K562 (cell line): Measurements from ENCODE around the gene LRP1-AS. TPM values are rescaled to one million over a fixed set of nuclear protein-coding genes. Genes with fewer than 3 reads are reported as not detected.

Source experiments
- ARID1B ChIP-seq: fragments of 450-650 bp; IDR thresholded peaks from 2 replicates; pipeline ENCODE4 v1.6.1; 2016; ENCODE audit warnings: antibody characterized with exemption, mild to moderate bottlenecking, inconsistent platforms
- CBX5 ChIP-seq: IDR thresholded peaks from 2 replicates; pipeline ENCODE4 v1.6.1; 2014; ENCODE audit warnings: low read depth, borderline replicate concordance
- E2F3 ChIP-seq: fragments of 250-450 bp; sonication (Bioruptor Pico); IDR thresholded peaks from 2 replicates; pipeline ENCODE4 v1.4.0; 2020; ENCODE audit warnings: mild to moderate bottlenecking
- EP300 ChIP-seq: IDR thresholded peaks from 2 replicates; pipeline ENCODE4 v1.6.1; 2012; ENCODE audit warnings: low read length, improper control_type of control experiment
- GATAD2B ChIP-seq: fragments of 450-650 bp; IDR thresholded peaks from 2 replicates; pipeline ENCODE4 v1.6.1; 2017; ENCODE audit warnings: mild to moderate bottlenecking, borderline replicate concordance
- HOXB6 ChIP-seq: fragments of 250-450 bp; sonication (Bioruptor Pico); IDR thresholded peaks from 2 replicates; pipeline ENCODE4 v1.5.1; 2022; ENCODE audit warnings: mild to moderate bottlenecking, borderline replicate concordance
- RFX1 ChIP-seq: fragments of 450-650 bp; IDR thresholded peaks from 2 replicates; pipeline ENCODE4 v1.6.1; 2016; ENCODE audit warnings: mild to moderate bottlenecking, moderate library complexity
- RUNX1 ChIP-seq: sonication (generic); IDR thresholded peaks from 2 replicates; pipeline ENCODE4 v1.6.1; 2016; ENCODE audit warnings: antibody characterized with exemption, low read depth
- SAP30 ChIP-seq: fragments of 200-600 bp; sonication (generic); IDR thresholded peaks from 2 replicates; pipeline ENCODE4 v1.6.1; 2012; ENCODE audit warnings: borderline replicate concordance, low read depth, mild to moderate bottlenecking, moderate library complexity, low read length, control low read depth, inconsistent platforms; ENCODE audit not compliant: insufficient read depth, poor library complexity, severe bottlenecking
- TAL1 ChIP-seq: fragments of 450-650 bp; IDR thresholded peaks from 2 replicates; pipeline ENCODE4 v1.6.1; 2016; ENCODE audit warnings: mild to moderate bottlenecking
- TCF3 ChIP-seq: sonication (generic); formaldehyde crosslinking; IDR thresholded peaks from 2 replicates; pipeline ENCODE4 v1.4.0; 2020; ENCODE audit warnings: mild to moderate bottlenecking, missing genetic modification reagents
- TEAD4 ChIP-seq, 2 experiments: sonication (generic) in 1 of 2; formaldehyde crosslinking in 1 of 2; IDR thresholded peaks; 2 replicates each; pipeline versions ENCODE4 v1.6.1 to v1.8.0; 2012 to 2022; ENCODE audit warnings: borderline replicate concordance in 1 of 2, inconsistent platforms in 1 of 2, low read length in 1 of 2, mild to moderate bottlenecking in 1 of 2, missing genetic modification reagents in 1 of 2
- ZBTB7A ChIP-seq: IDR thresholded peaks from 2 replicates; pipeline ENCODE4 v1.6.1; 2011; ENCODE audit warnings: low read depth, mild to moderate bottlenecking, low read length, moderate library complexity, borderline replicate concordance; ENCODE audit not compliant: control insufficient read depth
- ZFPM2 ChIP-seq: fragments of 250-450 bp; sonication (Bioruptor Pico); IDR thresholded peaks from 2 replicates; pipeline ENCODE4 v1.5.1; 2022; ENCODE audit warnings: mild to moderate bottlenecking
- ZHX1 ChIP-seq: fragments of 150-350 bp; conservative IDR thresholded peaks from 2 replicates; pipeline ENCODE4 v1.6.1; 2014; ENCODE audit warnings: low read length
- ZMIZ1 ChIP-seq, 2 experiments: fragments of 150-350 bp in 1 of 2; IDR thresholded peaks; 2 replicates each; pipeline ENCODE4 v1.6.1; 2012 to 2016; ENCODE audit warnings: low read depth in 2 of 2, low read length in 2 of 2, mild to moderate bottlenecking in 1 of 2, moderate library complexity in 1 of 2
- ZNF121 ChIP-seq: sonication (generic); formaldehyde crosslinking; conservative IDR thresholded peaks from 2 replicates; pipeline ENCODE4 v1.8.0; 2022; ENCODE audit warnings: missing genetic modification reagents
- ZNF133 ChIP-seq: fragments of 250-450 bp; sonication (Bioruptor Pico); IDR thresholded peaks from 2 replicates; pipeline ENCODE4 v1.4.0; 2020; ENCODE audit warnings: mild to moderate bottlenecking
- ZNF778 ChIP-seq: fragments of 450-650 bp; formaldehyde crosslinking; IDR thresholded peaks from 2 replicates; pipeline ENCODE4 v1.4.0; 2020; ENCODE audit warnings: mild to moderate bottlenecking, moderate library complexity
- polyA plus RNA-seq, 8 experiments: library from polyadenylated mRNA; depleted of rRNA in 4 of 8; stranded (reverse) in 5 of 8; unstranded in 3 of 8; fragments of >200 nt; fragmentation: Nextera tagmentation in 2 of 8; fragmentation: Illumina TruSeq in 1 of 8; extraction: Ambion mirVana in 2 of 8; extraction: Trizol in 1 of 8; gene quantifications; 2 replicates each; pipeline versions ENCODE4 v1.2.1 to v1.2.3, GENCODE V29; 2011 to 2014; ENCODE audit warnings: inconsistent platforms in 1 of 8, missing spikeins in 1 of 8
- total RNA-seq, 7 experiments: library from RNA; depleted of rRNA in 6 of 7; stranded (reverse); fragments of >200 nt in 6 of 7; fragmentation: Illumina TruSeq in 2 of 7; extraction: Trizol in 2 of 7; gene quantifications; 2 replicates each; pipeline versions ENCODE4 v1.2.1 to v1.2.3, GENCODE V29; 2011 to 2021; ENCODE audit warnings: low replicate concordance in 1 of 7
- TF ChIP-seq, protein P1 (sequence below): sonication (generic); formaldehyde crosslinking; IDR thresholded peaks from 2 replicates; pipeline ENCODE4 v1.8.1; 2023; ENCODE audit warnings: mild to moderate bottlenecking, missing genetic modification reagents
- TF ChIP-seq, protein P2 (sequence below): sonication (generic); formaldehyde crosslinking; IDR thresholded peaks from 2 replicates; pipeline ENCODE4 v1.8.0; 2022; ENCODE audit warnings: missing genetic modification reagents, mild to moderate bottlenecking, borderline replicate concordance

LRP1-AS gene
- total and polyA plus RNA-seq, 9 of the 15 experiments (the other 6 are each of a cell fraction or from before 2014, with no cell fraction given): not detected

DNA sequence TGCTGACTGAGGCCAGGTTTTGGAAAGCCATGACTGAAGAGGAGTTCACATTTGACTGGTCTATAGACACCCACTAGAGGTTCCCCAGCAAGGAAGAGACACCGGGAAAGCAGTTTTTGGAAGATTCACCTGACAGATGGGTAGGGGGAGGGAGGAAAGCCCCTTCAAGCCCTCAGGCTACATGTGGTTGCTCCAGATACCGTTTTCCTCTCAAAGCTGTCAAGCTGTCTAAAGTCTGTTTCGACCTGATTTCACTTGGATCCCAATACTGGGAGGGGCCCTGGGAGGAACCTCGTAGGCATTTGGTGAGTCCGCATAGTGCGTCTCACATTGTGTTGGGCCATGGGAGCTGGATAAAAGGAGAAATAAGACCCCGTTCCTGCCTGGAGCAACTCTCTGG lies 20.9 kb downstream of the LRP1-AS start (continued):
- TF ChIP-seq ZHX1 (no peak), EP300 (no peak; the same call in 1 of the 2 replicates), SAP30 (no peak), TAL1 (peak; percentile 76), GATAD2B (no peak), ZNF121 (CRISPR knock-in tag) (no peak), RUNX1 (no peak), HOXB6 (no peak), RFX1 (no peak), ZMIZ1 (IDR thresholded peaks at IDR 0.05; ENCODE audit: low read depth in 2 of 2, low read length in 2 of 2) (no peak), CBX5 (no peak), ZNF133 (CRISPR knock-in tag) (no peak), TEAD4 (IDR thresholded peaks at IDR 0.05; ENCODE audit: low read length) (peak; percentile 39; the same call in 1 of the 2 replicates), TEAD4 (CRISPR knock-in tag; IDR thresholded peaks at IDR 0.05; ENCODE audit: borderline replicate concordance) (no peak), TCF3 (CRISPR knock-in tag) (peak; percentile 81), ZBTB7A (peak; percentile 62; the same call in 1 of the 2 replicates), ARID1B (peak; percentile 69), ZFPM2 (no peak), E2F3 (CRISPR knock-in tag) (no peak), ZNF778 (CRISPR knock-in tag) (no peak)
- TF ChIP-seq, protein P1, sequence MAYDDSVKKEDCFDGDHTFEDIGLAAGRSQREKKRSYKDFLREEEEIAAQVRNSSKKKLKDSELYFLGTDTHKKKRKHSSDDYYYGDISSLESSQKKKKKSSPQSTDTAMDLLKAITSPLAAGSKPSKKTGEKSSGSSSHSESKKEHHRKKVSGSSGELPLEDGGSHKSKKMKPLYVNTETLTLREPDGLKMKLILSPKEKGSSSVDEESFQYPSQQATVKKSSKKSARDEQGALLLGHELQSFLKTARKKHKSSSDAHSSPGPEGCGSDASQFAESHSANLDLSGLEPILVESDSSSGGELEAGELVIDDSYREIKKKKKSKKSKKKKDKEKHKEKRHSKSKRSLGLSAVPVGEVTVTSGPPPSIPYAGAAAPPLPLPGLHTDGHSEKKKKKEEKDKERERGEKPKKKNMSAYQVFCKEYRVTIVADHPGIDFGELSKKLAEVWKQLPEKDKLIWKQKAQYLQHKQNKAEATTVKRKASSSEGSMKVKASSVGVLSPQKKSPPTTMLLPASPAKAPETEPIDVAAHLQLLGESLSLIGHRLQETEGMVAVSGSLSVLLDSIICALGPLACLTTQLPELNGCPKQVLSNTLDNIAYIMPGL (CRISPR knock-in tag): no peak
- TF ChIP-seq, protein P2, sequence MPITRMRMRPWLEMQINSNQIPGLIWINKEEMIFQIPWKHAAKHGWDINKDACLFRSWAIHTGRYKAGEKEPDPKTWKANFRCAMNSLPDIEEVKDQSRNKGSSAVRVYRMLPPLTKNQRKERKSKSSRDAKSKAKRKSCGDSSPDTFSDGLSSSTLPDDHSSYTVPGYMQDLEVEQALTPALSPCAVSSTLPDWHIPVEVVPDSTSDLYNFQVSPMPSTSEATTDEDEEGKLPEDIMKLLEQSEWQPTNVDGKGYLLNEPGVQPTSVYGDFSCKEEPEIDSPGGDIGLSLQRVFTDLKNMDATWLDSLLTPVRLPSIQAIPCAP (CRISPR knock-in tag): no peak
